HG03439 (cell line): ENCODE measurements around the gene MAT2A.

Source experiments
- ATAC-seq: cut with Tn5 transposase; IDR thresholded peaks from one replicate; pipeline ENCODE4 v1.9.1; 2021; ENCODE audit warnings: mild to moderate bottlenecking, moderate library complexity; ENCODE audit not compliant: unreplicated experiment

MAT2A gene

GRCh38 chr2:85538507-85539360 lies at the start of gene MAT2A:
MAT2A (plus strand) TSS chr2:85539168; CDS start chr2:85539288, 120 bp downstream.
- peak; percentile 77 for ATAC-seq

DNA sequence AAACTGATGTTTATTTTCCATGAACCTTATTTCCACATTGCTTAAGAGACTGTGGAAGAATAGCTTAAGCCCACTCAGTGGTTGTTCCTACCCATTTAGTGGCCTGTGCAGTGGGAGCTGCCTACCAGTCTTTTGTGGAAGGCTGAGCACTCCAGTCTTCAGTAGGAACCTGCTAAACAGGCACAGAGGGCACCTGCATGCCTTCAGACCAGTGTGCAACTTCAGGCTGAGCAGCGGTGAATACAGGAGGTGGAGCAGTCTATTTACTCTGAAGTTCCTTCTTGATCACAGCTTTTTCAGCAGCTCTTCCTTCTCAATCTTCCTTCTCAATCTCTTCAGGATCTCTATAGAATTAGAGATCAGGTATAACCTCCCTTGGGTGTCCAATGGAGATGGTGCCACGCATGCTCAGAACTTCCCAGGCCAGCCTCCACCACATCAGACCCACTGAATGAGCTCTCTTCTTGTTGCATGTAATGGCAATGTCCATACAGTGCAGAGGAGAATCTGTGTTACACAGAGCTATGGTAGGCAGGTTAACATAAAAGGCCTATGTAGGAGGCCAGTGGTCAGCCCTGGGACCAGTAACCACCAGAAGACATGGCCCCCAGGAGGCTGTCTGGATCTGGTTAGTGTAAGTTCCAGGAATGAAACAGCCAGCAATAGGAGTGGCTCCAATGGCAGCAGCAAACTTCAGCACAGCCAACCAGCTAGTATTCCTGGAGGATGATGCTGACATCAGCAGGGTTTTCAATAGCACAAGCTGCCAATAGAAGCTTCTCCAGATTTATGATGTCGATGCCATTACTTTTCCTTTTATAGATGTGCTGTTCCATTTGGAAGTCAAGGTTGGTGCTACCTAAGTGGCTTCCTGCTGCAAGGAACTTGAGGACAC lies 47.9 kb upstream of the MAT2A start:
- ATAC-seq = no peak

DNA sequence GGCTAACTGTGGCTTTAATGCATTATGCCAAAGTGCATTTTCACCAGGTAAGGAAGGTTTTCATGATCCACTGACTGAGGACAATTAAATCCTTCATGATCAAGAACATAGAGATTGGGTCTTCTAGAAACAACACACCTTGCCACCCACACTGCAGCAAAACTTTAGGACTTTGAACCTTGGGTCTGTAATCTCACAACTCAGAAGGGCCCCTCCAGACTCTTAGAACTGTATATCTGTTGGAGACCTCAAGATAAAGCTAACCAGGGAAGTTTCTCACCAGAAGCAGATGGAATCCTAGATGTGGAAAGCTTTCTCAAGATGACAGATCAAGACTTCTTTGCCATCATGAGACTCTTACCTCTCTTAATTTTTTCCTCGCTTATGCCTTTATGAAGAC lies 42.5 kb upstream of the MAT2A start:
- no peak for ATAC-seq

DNA sequence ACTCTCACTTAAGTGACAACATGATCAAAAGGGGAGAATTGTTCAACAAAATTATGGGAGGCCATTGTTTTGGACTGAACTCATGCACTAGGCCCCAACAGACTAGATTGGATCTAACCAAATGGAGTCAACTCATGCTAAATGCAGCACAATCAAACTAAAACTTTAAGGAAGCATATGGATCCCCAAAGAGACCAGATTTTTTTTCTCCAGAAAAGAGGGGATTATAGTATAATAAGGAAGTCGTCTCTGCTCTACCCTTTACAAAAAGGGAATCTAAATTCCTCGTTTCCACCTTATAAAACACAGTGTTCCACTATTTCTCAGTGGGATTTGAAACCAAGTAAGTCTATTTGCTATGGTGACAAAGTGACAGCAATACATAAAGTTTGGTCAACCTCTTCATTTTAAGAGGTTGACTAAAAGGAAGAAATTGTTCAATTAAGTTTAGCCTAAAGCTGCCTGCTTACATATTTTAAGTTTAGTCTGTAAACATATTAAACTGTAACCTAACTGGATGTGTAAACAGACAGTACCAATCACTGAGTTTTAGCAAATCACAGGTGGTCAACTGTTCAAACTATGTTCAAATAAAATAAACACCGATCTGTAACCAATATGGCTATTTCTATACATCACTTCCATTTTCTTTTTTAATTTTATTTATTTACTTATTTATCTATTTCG lies 40.9 kb upstream of the MAT2A start:
- no peak for ATAC-seq

- no peak for ATAC-seq
Measured at GRCh38 chr2:85501248-85501647, 37.7 kb upstream of the MAT2A start.

DNA sequence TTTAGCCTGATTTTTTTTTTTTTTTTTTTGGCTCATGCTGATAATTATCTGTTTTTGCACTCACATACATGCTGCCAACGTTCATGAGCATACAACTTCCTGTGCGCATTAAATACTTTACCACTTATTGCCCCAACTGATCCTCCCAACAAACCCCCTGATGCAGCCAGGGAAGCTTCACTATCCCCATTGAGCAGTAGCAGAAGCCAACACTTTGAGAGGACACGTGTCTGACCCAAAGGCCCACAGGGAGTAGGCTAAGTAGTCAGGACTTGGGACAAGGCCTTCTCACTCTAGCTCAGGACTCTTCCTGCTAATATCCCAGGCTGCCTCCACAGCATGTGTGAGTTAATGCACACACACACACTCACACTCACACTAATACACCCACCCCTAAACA lies 36.2 kb upstream of the MAT2A start:
- ATAC-seq = no peak

GRCh38 chr2:85503168-85503850 lies 35.7 kb upstream of the MAT2A start:
- no peak for ATAC-seq

GRCh38 chr2:85503851-85504777 lies 34.9 kb upstream of the MAT2A start:
- ATAC-seq = no peak

DNA sequence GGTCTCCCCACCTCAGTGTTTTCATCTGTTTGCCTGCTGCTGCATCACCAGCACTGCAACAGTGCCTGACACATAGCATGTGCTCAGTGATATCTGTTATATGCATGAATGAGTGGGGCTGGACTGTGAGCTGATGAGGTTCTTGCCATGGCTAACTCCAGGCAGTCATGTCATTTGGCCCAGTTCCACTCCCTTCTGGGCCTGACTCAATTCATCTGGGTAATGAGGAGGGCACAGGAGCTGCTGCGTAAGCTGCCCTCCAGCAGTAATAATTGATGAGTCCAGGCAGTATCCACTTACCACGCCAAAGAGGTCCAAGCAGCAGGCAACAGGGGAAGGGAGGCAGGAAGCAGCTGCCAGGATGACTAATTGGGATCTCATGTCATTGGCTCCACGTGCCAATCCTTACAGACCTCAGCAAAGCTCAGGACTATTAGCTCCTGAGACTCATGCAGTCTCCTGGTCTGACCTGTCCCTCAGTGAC lies 34.1 kb upstream of the MAT2A start:
- ATAC-seq = no peak

DNA sequence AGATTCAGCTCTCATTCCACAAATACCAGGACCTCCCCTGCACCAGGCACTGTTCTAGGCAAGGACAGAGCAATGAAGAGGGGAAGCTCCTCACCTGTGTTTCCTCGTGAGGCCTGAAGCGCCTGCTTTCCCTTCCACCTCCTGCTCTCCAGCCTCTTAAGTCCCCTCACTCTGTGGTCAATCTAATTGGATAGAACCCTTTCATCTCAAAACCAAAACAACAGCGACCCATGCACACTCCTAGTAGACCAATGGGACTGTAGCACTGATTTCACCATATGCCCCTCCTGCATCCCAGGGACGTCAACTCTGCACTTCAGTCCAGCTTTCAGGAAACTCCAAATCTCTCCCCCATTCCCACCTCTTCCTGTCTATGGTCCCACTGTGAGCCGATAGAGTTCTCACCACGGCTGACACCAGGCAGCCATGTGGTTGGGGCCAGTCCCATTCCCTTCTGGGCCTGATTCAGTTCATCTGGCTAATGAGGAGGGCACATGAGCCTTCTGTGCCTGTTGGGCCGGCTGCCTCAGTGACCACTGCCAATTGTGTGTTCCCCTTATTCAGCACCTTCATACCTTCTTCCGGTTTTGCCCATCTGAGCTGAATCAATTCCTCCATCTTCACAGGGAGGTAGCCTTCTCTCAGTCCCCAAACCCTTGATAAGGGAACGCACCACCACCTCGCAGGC lies 33.3 kb upstream of the MAT2A start:
- no peak for ATAC-seq

DNA sequence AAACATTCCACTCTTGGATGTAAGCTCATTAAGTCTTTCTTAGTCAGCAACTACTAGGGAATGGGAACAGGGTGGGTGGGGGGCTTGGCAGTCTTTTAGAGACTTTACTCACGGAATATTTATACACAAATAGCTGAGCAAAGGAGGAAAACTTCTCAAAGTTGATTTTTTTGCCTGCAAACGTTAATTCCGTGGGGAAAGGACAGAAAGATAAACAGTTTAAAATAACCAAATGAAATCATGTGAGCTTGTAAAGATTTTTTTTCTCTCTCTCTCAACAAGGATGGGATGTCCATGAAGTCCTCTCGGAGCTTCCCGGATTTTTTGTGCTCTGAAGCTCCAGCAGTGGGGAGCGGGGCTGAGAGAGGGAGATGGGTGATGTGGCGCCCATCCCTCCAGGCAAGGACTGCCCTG lies 32.2 kb upstream of the MAT2A start:
- ATAC-seq = no peak

DNA sequence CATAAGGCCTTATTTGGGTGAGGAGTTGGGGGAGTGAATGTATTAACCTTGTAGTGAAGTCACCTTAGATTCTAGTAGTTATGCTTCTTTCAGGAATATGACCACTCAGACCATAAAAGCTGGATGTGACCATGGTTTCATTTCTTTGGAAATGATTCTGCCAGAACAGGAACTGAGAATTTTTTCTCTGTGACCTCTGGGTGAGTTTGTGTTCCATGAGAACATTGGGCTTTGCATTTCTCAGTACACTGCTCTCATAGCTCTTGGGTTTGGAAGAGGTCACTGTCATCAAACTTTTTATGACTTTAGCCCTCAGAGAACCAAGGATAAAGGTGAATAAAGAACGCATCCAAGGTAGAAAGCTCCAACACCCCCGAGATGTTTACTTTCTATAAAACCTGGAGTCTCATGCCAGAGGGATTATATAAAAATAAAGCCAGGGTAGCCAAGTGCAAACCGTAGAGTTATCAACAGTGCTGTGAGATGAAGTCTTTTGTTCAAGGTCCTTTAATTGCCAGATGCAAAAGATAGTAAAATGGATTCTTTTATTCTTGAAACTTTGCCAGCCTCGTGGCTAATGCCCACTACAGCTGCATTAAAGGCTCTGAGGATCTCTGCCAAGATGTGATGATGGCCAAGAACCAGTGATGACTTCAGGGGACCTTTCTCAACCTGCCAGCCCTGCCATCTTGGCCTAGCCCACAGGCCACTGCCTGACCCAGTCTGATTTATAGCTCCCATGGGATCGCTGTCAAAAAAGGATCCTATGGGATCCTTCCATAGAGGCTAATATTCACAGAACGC lies 27.8 kb upstream of the MAT2A start:
- ATAC-seq = no peak

DNA sequence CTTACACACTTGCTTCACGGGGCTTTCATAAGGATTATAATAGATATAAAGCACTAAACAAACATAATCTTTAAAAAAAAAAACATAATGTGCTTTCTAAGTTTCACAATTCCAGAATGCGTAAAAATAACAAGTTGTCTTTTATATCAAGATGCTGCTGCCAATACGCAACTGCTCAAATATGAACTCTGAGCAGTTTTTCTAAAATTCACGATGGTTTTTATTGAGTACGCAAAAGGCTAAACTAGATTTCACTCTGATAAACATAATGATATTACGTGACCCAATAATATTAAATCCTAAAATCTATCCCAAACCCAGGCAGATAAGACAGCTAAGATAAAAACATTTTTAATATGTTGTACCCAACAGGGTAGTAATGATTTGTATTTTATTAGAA lies 24.6 kb upstream of the MAT2A start:
- ATAC-seq = no peak

DNA sequence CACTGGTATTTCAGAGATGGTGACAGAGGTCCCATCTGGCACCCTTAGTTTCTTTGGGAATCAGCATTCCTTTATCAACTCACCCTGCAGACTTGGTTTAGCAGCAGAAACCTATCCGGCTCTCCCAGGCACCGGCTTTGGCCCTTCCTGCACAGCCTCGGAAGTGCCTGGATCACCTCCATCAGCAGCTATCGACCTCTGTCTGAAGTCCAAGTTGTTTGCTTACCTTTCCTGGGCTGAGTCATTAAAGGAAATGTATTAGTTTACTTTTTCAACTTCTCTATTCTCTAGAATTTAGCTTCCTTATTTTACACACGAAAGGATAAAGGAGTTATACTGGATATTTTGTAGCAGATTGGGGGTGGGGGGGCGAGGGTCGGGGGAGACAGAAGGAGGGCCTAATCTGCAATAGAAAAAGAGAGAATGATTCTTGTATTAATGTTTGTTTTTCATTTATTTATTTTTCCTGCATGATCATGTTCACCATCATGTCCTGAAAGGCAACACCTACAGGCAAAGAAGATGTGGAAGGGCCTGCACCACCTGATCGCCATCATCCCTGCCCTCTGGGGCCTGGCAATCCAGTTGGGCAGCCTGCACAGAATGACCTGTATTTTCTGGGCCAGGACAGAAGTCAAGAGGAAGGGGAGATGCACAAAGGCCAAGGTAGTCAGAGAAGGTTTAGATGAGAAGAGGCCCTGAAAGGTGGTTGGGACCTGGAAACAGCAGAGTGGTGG lies 22.1 kb upstream of the MAT2A start:
- ATAC-seq = no peak

- no peak for ATAC-seq
Measured at GRCh38 chr2:85522090-85522647, 16.8 kb upstream of the MAT2A start.

DNA sequence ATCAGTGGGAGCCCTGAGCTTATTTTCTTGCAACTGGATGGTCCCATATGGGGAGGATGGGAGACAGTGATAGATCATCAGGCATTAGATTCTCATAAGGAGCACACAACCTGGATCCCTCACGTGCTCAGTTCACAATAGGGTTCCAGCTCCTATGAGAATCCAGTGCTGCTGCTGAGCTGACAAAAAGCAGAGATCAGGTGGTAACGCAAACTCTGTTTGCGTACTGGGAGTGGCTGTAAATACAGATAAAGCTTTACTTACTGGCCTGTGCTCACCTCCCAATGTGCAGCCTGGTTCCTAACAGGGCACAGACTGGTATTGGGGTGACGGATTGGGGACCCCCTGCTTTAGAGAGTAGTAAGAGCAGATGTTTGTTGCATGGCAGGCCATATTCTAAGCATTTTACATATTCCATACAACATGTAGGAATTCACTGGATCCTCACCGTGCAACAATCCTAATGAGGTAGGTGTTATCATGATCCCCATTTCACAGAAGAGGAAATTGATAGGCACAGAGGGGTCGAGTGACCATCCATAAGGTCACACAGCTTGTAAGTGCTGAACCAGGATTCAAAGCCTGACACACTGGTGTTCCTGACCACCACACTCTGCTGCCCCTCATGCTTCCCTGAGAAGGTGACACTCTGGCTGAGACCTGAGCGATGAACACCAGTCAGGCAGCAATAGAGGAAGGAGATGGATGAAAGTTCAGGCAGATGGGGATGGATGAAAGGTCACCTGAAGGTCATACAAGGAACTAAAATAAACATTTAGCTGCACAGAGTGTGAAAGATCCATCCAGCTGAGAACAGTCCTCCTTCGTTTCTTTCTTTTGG lies 15.7 kb upstream of the MAT2A start:
- ATAC-seq = no peak
